K562 (cell line): ENCODE data around the gene CDK11B. TPM values are rescaled to one million over a fixed set of nuclear protein-coding genes. Genes with fewer than 3 reads are reported as not detected.

Experiments
- ATAC-seq: fragments of 200-7000 bp; cut with Tn5 transposase; 3 replicates; pipeline ENCODE4 v1.9.1; 2020; ENCODE audit warnings: moderate library complexity
- BruUV-seq: library from RNA; stranded (reverse); fragments of 400-500 nt; replicated peaks from 2 replicates; lab custom pipeline; 2021; lab: Mats Ljungman, UMichigan
- CTCF ChIA-PET: fragments of 300-600 bp; formaldehyde crosslinking; extraction: SDS; loops from one replicate; lab custom pipeline; 2021; ENCODE audit warnings: low intra/inter-chr PET ratio; lab: Yijun Ruan, JAX
- POLR2A ChIA-PET: fragments of 300-600, 350-650 bp; sonication (Branson Sonifier 250); formaldehyde crosslinking; extraction: SDS; loops from one replicate; lab custom pipeline; 2021; ENCODE audit warnings: antibody characterized with exemption, inconsistent platforms; lab: Yijun Ruan, JAX
- DNase-seq, 4 experiments: peaks; one replicate each; pipeline versions ENCODE4 v3.0.0 to v3.0.0-alpha.2; 2011 to 2018; ENCODE audit warnings: low spot score in 3 of 4, mixed read lengths in 3 of 4; ENCODE audit errors: extremely low read depth in 1 of 4
- FAIRE-seq: peaks from 2 replicates; lab custom pipeline; 2011; peaks lifted over from hg19 to GRCh38; lab: Jason Lieb, UNC
- H2AFZ ChIP-seq: 2 replicates; pipeline ENCODE4 v1.6.0; 2011; ENCODE audit warnings: low read depth, low read length, control low read depth, inconsistent platforms
- H3K27ac ChIP-seq: fragments of 200-600 bp; 3 replicates; pipeline ENCODE4 v1.8.0; 2011; ENCODE audit warnings: low read depth, mild to moderate bottlenecking, control low read depth, inconsistent platforms, low read length, moderate library complexity, mixed read lengths; ENCODE audit errors: extremely low read depth
- H3K27me3 ChIP-seq, 2 experiments: fragments of 300-600 bp in 1 of 2; 2 replicates in 1 of 2; 3 replicates in 1 of 2; pipeline versions ENCODE4 v1.6.0 to v1.8.0; 2011; ENCODE audit warnings: inconsistent platforms in 2 of 2, low read length in 2 of 2, mild to moderate bottlenecking in 1 of 2, mixed read lengths in 1 of 2, moderate library complexity in 1 of 2; ENCODE audit not compliant: control insufficient read depth in 2 of 2, insufficient read depth in 2 of 2
- H3K36me3 ChIP-seq: fragments of 300-600 bp; 3 replicates; pipeline ENCODE4 v1.8.0; 2011; ENCODE audit warnings: mild to moderate bottlenecking, low read length, inconsistent platforms; ENCODE audit not compliant: control insufficient read depth, insufficient read depth
- H3K4me1 ChIP-seq, 2 experiments: fragments of 200-600 bp in 1 of 2; replicated peaks in 1 of 2; 2 replicates in 1 of 2; 3 replicates in 1 of 2; pipeline versions ENCODE4 v1.5.1 to v1.8.0; 2011; ENCODE audit warnings: inconsistent platforms in 2 of 2, low read length in 2 of 2, mild to moderate bottlenecking in 1 of 2, mixed read lengths in 1 of 2, moderate library complexity in 1 of 2; ENCODE audit not compliant: control insufficient read depth in 2 of 2, insufficient read depth in 2 of 2
- H3K4me2 ChIP-seq: 2 replicates; pipeline ENCODE4 v1.6.1; 2011; ENCODE audit warnings: low read length, control low read depth, inconsistent platforms, mixed read lengths; ENCODE audit not compliant: insufficient read depth
- H3K4me3 ChIP-seq: fragments of 200-600 bp; sonication (generic), shearing (Covaris generic); 2 replicates; pipeline ENCODE4 v1.5.1; 2016; ENCODE audit warnings: control low read depth, inconsistent platforms
- H3K79me2 ChIP-seq: fragments of 200-600 bp; 3 replicates; pipeline ENCODE4 v1.8.0; 2011; ENCODE audit warnings: low read length, inconsistent platforms; ENCODE audit not compliant: control insufficient read depth, insufficient read depth
- H3K9ac ChIP-seq, 2 experiments: 2 replicates each; pipeline versions ENCODE4 v1.6.0 to v1.6.1; 2011; ENCODE audit warnings: low read depth in 2 of 2, low read length in 2 of 2, control low read depth in 1 of 2, inconsistent platforms in 1 of 2, mild to moderate bottlenecking in 1 of 2, mixed read lengths in 1 of 2; ENCODE audit not compliant: insufficient read depth in 1 of 2
- H3K9me1 ChIP-seq: one replicate; pipeline ENCODE4 v1.6.0; 2011; ENCODE audit warnings: inconsistent platforms, mild to moderate bottlenecking, low read length, moderate library complexity; ENCODE audit not compliant: control insufficient read depth, insufficient read depth
- H3K9me3 ChIP-seq: replicated peaks from 2 replicates; pipeline ENCODE4 v1.5.1; 2011; ENCODE audit warnings: low read depth, low read length, inconsistent platforms; ENCODE audit not compliant: control insufficient read depth, insufficient read depth
- H4K20me1 ChIP-seq: replicated peaks from 2 replicates; pipeline ENCODE4 v1.6.1; 2011; ENCODE audit warnings: low read length, inconsistent platforms, mixed read lengths; ENCODE audit not compliant: control insufficient read depth, insufficient read depth
- BRF1 ChIP-seq: IDR thresholded peaks from 3 replicates; pipeline ENCODE4 v1.6.1; 2011; ENCODE audit warnings: borderline replicate concordance, mild to moderate bottlenecking; ENCODE audit not compliant: insufficient read length; ENCODE audit errors: extremely low read depth
- HIVEP1 ChIP-seq: fragments of 250-450 bp; sonication (Bioruptor Pico); IDR thresholded peaks from 2 replicates; pipeline ENCODE4 v1.4.0; 2020; ENCODE audit warnings: mild to moderate bottlenecking
- NCOA2 ChIP-seq, 2 experiments: fragments of 450-650 bp; IDR thresholded peaks; 2 replicates each; pipeline ENCODE4 v1.6.1; 2018; ENCODE audit warnings: mild to moderate bottlenecking in 2 of 2, moderate library complexity in 1 of 2; ENCODE audit not compliant: partially characterized antibody in 2 of 2
- PML ChIP-seq: IDR thresholded peaks from 2 replicates; pipeline ENCODE4 v1.6.1; 2012; ENCODE audit warnings: low read length, inconsistent platforms
- SIN3B ChIP-seq: fragments of 450-650 bp; IDR thresholded peaks from 2 replicates; pipeline ENCODE4 v1.6.1; 2017; ENCODE audit warnings: low read depth, mild to moderate bottlenecking, moderate library complexity
- TCF7L2 ChIP-seq: fragments of 150-350 bp; IDR thresholded peaks from 2 replicates; pipeline ENCODE4 v1.6.1; 2016; ENCODE audit warnings: low read depth, mild to moderate bottlenecking, low read length, moderate library complexity
- TGIF2 ChIP-seq: sonication (generic); formaldehyde crosslinking; IDR thresholded peaks from 2 replicates; pipeline ENCODE4 v1.8.1; 2022; ENCODE audit warnings: mild to moderate bottlenecking, missing genetic modification reagents, moderate library complexity
- ZNF212 ChIP-seq: fragments of 450-650 bp; formaldehyde crosslinking; IDR thresholded peaks from 2 replicates; pipeline ENCODE4 v1.4.0; 2020; ENCODE audit warnings: mild to moderate bottlenecking
- ZNF282 ChIP-seq: sonication (generic); formaldehyde crosslinking; IDR thresholded peaks from 2 replicates; pipeline ENCODE4 v1.8.1; 2023; ENCODE audit warnings: missing genetic modification reagents
- WGBS: fragments of 100-300 bp; shearing (Covaris generic); methylation state at CpG from one replicate; pipeline ENCODE4 v1.1.6; 2016; ENCODE audit warnings: low coverage, mixed read lengths; ENCODE audit not compliant: insufficient coverage; ENCODE audit errors: missing lambda C conversion rate; 5-methylcytosine and 5-hydroxymethylcytosine counted together
- in situ Hi-C: fragments of 300-500 bp; cut with MboI; formaldehyde crosslinking; loops from 4 replicates; pipeline ENCODE4 v1.15.0; 2018; ENCODE audit warnings: inconsistent platforms, mixed read lengths
- intact Hi-C: fragments of 100-400 bp; cut with micrococcal nuclease; formaldehyde crosslinking; loops from 2 replicates; pipeline ENCODE4 v1.14.2; 2022
- polyA plus RNA-seq, 8 experiments: library from polyadenylated mRNA; depleted of rRNA in 4 of 8; stranded (reverse) in 5 of 8; unstranded in 3 of 8; fragments of >200 nt; fragmentation: Nextera tagmentation in 2 of 8; fragmentation: Illumina TruSeq in 1 of 8; extraction: Ambion mirVana in 2 of 8; extraction: Trizol in 1 of 8; gene quantifications; 2 replicates each; pipeline versions ENCODE4 v1.2.1 to v1.2.3, GENCODE V29; 2011 to 2014; ENCODE audit warnings: inconsistent platforms in 1 of 8, missing spikeins in 1 of 8
- total RNA-seq, 7 experiments: library from RNA; depleted of rRNA in 6 of 7; stranded (reverse); fragments of >200 nt in 6 of 7; fragmentation: Illumina TruSeq in 2 of 7; extraction: Trizol in 2 of 7; gene quantifications; 2 replicates each; pipeline versions ENCODE4 v1.2.1 to v1.2.3, GENCODE V29; 2011 to 2021; ENCODE audit warnings: low replicate concordance in 1 of 7
- TF ChIP-seq, protein P1 (sequence below): sonication (generic); formaldehyde crosslinking; IDR thresholded peaks from 2 replicates; pipeline ENCODE4 v1.8.0; 2022; ENCODE audit warnings: mild to moderate bottlenecking, missing genetic modification reagents
- TF ChIP-seq, protein P2 (sequence below): fragments of 450-650 bp; IDR thresholded peaks from 2 replicates; pipeline ENCODE4 v1.6.1; 2017; ENCODE audit warnings: antibody characterized with exemption, mild to moderate bottlenecking

Gene CDK11B
- total and polyA plus RNA-seq, 9 of the 15 experiments (the other 6 are each of a cell fraction or from before 2014, with no cell fraction given), result 2.8 to 52.2 (median 19.5) TPM

DNA sequence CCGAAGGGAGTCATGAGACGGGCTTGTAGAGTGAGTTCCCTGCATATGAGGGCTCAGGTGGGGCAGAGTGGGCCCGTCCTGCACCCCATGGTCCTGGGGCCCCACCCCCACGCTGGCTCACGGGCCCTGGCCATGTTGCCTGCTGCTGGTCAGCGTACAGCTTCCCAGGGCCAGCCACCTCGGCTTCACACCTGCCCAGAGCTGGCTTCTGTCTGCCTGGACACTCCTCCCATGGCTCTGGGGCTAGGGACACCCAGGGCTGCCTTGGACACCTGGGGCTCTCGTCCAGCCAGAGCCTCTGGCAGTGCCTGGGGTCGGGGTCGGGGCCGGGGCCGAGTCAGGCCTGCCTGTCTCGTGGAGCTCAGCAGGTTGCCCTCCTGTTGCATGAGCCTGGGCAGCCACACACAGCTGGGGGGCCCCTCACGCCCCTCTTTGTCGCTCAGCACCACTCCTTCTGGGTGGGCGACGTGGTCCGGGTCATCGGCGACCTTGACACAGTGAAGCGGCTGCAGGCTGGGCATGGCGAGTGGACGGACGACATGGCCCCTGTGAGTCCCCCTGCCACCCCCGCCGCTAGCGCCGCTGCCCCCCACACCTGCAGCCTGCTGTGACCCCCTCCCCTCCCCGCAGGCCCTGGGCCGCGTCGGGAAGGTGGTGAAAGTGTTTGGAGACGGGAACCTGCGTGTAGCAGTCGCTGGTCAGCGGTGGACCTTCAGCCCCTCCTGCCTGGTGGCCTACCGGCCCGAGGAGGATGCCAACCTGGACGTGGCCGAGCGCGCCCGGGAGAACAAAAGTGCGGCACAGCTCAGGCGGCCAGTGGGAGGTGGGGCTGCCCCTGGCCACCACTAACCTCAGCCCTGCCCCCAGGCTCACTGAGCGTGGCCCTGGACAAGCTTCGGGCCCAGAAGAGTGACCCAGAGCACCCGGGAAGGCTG, 32.3 kb downstream of the CDK11B start:
- ATAC-seq, result no peak
- 78% methylated on average over 28 of the region's 48 CpGs for WGBS
- peaks cover 0 to 80% of the 10 kb centered on the region in 2 experiments; a peak in 3 of 5 replicates for H3K4me1 ChIP-seq
- CTCF ChIA-PET, result no interaction called here
- no peak overlapping the region for H3K4me2 ChIP-seq
- no peak for DNase-seq
- no TSS peak for BruUV-seq
- H4K20me1 ChIP-seq, result no peaks in the 10 kb centered on the region
- no peaks in the 10 kb centered on the region for H3K9me1 ChIP-seq
- no peak overlapping the region for H2AFZ ChIP-seq
- in situ Hi-C loops, result no loop called here
- POLR2A ChIA-PET, result interaction anchor here (1.2 to 1.6 kb wide), 2 partner anchors 11 to 23 kb away, joined by 3 to 4 read pairs; partner anchors contain the start of gene MIB2
- H3K9me3 ChIP-seq, result no peaks in the 10 kb centered on the region
- no peak overlapping the region for H3K4me3 ChIP-seq
- intact Hi-C loops, result no loop called here
- no peaks in the 10 kb centered on the region for H3K79me2 ChIP-seq
- peak overlapping the region in 1 of 2 experiments; percentile 84; a peak in 2 of 4 replicates for H3K9ac ChIP-seq
- no peaks in the 10 kb centered on the region for H3K36me3 ChIP-seq
- no peak overlapping the region for H3K27ac ChIP-seq
- FAIRE-seq, result no peak
- no peaks in the 10 kb centered on the region for H3K27me3 ChIP-seq
- TF ChIP-seq NCOA2 (IDR thresholded peaks at IDR 0.05; ENCODE audit: partially characterized antibody in 2 of 2) (no peak), ZNF282 (no peak), TGIF2 (CRISPR knock-in tag) (no peak), HIVEP1 (CRISPR knock-in tag) (no peak), SIN3B (no peak), ZNF212 (CRISPR knock-in tag) (no peak), PML (no peak), TCF7L2 (no peak), BRF1 (no peak)
- TF ChIP-seq, protein P1, sequence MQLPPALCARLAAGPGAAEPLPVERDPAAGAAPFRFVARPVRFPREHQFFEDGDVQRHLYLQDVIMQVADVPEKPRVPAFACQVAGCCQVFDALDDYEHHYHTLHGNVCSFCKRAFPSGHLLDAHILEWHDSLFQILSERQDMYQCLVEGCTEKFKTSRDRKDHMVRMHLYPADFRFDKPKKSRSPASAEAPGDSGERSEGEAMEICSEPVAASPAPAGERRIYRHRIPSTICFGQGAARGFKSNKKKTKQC (CRISPR knock-in tag), result no peak
- TF ChIP-seq, protein P2, sequence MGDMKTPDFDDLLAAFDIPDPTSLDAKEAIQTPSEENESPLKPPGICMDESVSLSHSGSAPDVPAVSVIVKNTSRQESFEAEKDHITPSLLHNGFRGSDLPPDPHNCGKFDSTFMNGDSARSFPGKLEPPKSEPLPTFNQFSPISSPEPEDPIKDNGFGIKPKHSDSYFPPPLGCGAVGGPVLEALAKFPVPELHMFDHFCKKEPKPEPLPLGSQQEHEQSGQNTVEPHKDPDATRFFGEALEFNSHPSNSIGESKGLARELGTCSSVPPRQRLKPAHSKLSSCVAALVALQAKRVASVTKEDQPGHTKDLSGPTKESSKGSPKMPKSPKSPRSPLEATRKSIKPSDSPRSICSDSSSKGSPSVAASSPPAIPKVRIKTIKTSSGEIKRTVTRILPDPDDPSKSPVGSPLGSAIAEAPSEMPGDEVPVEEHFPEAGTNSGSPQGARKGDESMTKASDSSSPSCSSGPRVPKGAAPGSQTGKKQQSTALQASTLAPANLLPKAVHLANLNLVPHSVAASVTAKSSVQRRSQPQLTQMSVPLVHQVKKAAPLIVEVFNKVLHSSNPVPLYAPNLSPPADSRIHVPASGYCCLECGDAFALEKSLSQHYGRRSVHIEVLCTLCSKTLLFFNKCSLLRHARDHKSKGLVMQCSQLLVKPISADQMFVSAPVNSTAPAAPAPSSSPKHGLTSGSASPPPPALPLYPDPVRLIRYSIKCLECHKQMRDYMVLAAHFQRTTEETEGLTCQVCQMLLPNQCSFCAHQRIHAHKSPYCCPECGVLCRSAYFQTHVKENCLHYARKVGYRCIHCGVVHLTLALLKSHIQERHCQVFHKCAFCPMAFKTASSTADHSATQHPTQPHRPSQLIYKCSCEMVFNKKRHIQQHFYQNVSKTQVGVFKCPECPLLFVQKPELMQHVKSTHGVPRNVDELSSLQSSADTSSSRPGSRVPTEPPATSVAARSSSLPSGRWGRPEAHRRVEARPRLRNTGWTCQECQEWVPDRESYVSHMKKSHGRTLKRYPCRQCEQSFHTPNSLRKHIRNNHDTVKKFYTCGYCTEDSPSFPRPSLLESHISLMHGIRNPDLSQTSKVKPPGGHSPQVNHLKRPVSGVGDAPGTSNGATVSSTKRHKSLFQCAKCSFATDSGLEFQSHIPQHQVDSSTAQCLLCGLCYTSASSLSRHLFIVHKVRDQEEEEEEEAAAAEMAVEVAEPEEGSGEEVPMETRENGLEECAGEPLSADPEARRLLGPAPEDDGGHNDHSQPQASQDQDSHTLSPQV, result no peak
